CD4-positive, alpha-beta T cell treated with Interleukin-17A for 4 hours (primary cell): ENCODE measurements around the gene PGS1.

Experiments used
- DNase-seq: peaks from one replicate; pipeline ENCODE4 v3.0.0-alpha.2; 2020; ENCODE audit warnings: mixed read lengths

PGS1 gene

GRCh38 chr17:78428836-78429617, 50.6 kb downstream of the PGS1 start:
- no peak for DNase-seq

GRCh38 chr17:78429618-78429995, 51.2 kb downstream of the PGS1 start:
- DNase-seq = no peak

- no peak for DNase-seq
Measured at GRCh38 chr17:78430892-78431691, 52.6 kb downstream of the PGS1 start.

GRCh38 chr17:78431692-78431958, 53.2 kb downstream of the PGS1 start:
- no peak for DNase-seq

GRCh38 chr17:78432226-78433012, 54.0 kb downstream of the PGS1 start:
- DNase-seq = no peak

GRCh38 chr17:78433013-78433727, 54.7 kb downstream of the PGS1 start:
- DNase-seq = no peak

- no peak for DNase-seq
Measured at GRCh38 chr17:78433780-78434335, 55.4 kb downstream of the PGS1 start.

- DNase-seq = no peak
Measured at GRCh38 chr17:78434455-78435329, 56.2 kb downstream of the PGS1 start.

- no peak for DNase-seq
Measured at GRCh38 chr17:78435330-78436005, 57.0 kb downstream of the PGS1 start.

- no peak for DNase-seq
Measured at GRCh38 chr17:78437508-78438169, 59.2 kb downstream of the PGS1 start.

GRCh38 chr17:78438271-78438691, 59.8 kb downstream of the PGS1 start:
- DNase-seq = no peak

GRCh38 chr17:78438694-78439325, 60.4 kb downstream of the PGS1 start:
- DNase-seq = no peak

GRCh38 chr17:78441271-78441971, 63.0 kb downstream of the PGS1 start:
- no peak for DNase-seq

- DNase-seq = no peak
Measured at GRCh38 chr17:78442648-78443218, 64.3 kb downstream of the PGS1 start.

- DNase-seq = no peak
Measured at GRCh38 chr17:78444392-78444791, 65.9 kb downstream of the PGS1 start.

GRCh38 chr17:78446833-78447232, 68.4 kb downstream of the PGS1 start:
- DNase-seq = no peak

GRCh38 chr17:78448356-78448993, 70.0 kb downstream of the PGS1 start:
- no peak for DNase-seq

- no peak for DNase-seq
Measured at GRCh38 chr17:78449983-78450595, 71.6 kb downstream of the PGS1 start.
